NCI-H345 treated with DMSO at 0.1 percent for 48 hours (cell line): ENCODE measurements around the gene BHLHA9.
"Not testable (repeated sequence)": the region's sequence is repeated elsewhere in the genome, so short reads cannot be mapped to it uniquely, and the experiment has no call there.

Experiments used
- DNase-seq: peaks from one replicate; lab custom pipeline; 2025; ENCODE audit not compliant: unreplicated experiment; lab: John Stamatoyannopoulos, UW

BHLHA9 gene

DNA sequence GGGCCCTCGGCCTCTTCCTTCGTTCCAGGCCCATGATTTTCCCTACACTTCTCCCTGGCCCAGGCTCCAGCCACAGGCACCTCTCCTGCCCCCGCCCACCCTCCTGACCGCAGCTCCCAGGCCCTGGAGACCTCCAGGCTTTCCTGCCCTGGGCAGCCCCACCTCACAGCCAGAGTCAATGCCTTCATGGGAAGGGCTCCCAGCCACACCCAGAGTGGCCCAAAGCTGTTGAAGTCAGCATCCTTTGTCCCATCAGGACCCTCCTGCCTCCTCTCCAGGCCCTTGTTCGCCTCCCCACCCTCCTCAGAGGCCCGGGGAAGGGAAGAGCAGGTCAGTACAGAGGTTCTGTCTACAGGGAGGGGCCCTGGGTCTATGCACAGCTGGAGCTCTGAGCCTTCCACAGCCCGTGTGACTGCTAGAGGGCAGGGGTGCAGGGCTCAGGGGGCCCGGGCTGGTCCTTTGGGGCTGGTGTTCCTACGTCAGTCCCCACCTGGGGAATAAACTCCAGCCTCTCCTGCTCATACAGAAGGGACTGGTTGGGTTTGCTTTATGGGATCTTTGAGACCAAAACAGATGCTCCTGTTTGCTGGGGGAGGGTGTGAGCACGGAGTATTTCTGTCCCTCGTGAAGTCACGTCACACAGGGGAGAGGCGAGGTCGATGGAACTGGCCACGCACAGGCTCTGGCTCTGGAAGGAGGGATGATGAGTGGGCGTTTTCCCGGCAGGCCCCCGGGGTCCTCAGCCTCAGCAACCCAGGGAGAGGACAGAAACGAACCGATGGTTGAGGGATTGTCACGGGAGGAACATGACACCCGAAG, 29.5 kb downstream of the BHLHA9 start:
- DNase-seq, result no peak

DNA sequence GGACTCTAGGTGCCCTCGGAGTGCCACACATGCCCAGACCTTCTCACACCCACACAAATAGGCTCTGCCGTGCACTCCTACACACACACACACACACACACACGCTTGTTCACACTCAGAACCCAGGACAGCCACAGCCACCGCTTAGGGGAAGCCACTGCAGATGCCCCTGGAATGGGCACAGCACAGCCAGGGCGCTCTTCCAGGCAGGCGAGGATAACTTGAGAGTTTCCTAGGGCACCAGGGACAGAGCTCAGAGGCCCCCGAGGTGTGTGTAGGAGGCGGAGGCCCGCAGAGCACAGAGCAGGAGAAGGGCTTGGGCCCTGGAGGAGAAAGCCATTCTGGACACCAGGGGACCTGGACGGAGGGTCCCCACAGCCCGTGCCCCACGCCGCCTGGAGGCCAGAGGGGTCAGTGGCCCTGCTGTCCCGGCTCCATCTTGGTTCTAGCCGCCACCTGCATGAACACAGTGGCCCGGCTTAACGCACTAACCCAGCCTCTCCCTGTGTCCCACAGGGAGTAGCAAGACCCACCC, 30.2 kb downstream of the BHLHA9 start:
- no peak for DNase-seq

- no peak for DNase-seq
These were observed 31.3 kb downstream of the BHLHA9 start for GRCh38 chr17:1301546-1301945.

GRCh38 chr17:1302761-1303160, 32.5 kb downstream of the BHLHA9 start:
- DNase-seq, result no peak

GRCh38 chr17:1304522-1304921, 34.3 kb downstream of the BHLHA9 start:
- DNase-seq, result no peak

DNA sequence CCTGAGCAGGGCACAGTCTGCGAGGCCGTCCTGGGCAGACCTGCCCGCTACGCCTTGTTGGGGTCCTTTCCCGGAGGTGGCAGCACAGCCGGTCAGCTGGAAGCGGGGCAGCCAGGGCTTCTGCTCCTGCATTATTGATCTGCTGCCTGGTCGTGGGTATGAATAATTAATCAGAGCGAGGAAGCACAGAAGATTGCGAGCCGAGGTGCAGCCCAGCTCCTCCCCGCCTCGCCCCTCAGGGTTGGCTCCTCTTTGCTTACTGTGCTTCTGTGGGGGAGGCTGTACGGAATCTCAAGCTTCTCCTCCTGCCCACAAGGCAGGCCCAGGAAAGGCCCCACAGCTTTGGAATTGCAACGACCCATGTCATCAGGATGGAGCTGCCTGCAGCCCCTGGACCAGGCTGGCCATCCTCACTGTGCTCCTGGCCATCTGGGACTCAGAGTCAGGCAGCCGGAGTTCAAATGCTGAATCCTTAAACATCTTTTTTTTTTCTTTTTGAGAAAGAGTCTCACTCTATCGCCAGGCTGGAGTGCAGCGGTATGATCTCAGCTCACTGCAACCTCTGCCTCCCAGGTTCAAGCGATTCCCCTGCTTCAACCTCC, 34.8 kb downstream of the BHLHA9 start:
- no peak for DNase-seq

- DNase-seq, result not testable (repeated sequence)
These were observed 37.6 kb downstream of the BHLHA9 start for GRCh38 chr17:1307829-1308228.

- DNase-seq, result no peak
These were observed 42.1 kb downstream of the BHLHA9 start for GRCh38 chr17:1312261-1312870.

- DNase-seq, result no peak
These were observed 43.2 kb downstream of the BHLHA9 start for GRCh38 chr17:1313270-1314005.

GRCh38 chr17:1315409-1315808, 45.2 kb downstream of the BHLHA9 start:
- DNase-seq, result no peak

DNA sequence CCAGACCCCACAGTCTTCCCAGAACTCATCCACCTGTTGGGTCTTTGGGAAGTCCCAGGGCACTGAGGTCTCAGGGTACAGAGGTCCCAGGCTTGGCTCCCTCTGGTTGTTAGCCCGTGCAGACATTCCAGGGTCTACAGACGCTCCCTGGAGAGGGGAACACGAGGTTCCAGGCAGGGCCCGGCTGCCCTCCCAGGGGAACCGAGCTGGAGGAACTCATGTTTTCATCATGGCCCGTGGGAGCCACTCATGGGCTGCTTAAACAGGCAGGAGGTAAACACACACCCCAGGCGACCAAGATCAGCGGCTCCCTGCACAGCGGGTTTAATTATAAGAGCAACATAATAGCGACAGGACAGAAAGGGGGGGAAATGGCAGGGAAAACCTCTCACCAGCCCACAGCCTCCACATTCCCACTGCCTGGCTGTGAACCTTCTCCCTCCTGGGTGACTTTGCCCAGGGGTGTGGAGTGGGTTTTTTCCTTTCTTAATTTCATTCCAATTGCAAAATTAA, 45.7 kb downstream of the BHLHA9 start:
- DNase-seq, result peak; percentile 52
